ENCODE data around the gene ANXA3. TPM values are rescaled to one million over a fixed set of nuclear protein-coding genes. Genes with fewer than 3 reads are reported as not detected.
"Not testable (repeated sequence)": the region's sequence is repeated elsewhere in the genome, so short reads cannot be mapped to it uniquely, and the experiment has no call there.

The ANXA3 gene
- total and polyA plus RNA-seq, 9 donors: 1.5 to 63.5 (median 8.1) TPM

GRCh38 chr4:78591404-78591803, 39.8 kb downstream of the ANXA3 start:
- Histone ChIP-seq H3K4me1 (ENCODE audit: insufficient read depth) (peaks cover 4% of the 10 kb centered on the region), H3K4me3 (no peak overlapping the region), H3K27ac (no peak overlapping the region), H3K9me3 (no peaks in the 10 kb centered on the region), H3K27me3 (no peaks in the 10 kb centered on the region), H3K36me3 (no peaks in the 10 kb centered on the region)
- intact Hi-C loops (cut with DNase I): no loop called here
- no peak for TF ChIP-seq EP300 (IDR thresholded peaks at IDR 0.05)
- TF ChIP-seq, protein P1, sequence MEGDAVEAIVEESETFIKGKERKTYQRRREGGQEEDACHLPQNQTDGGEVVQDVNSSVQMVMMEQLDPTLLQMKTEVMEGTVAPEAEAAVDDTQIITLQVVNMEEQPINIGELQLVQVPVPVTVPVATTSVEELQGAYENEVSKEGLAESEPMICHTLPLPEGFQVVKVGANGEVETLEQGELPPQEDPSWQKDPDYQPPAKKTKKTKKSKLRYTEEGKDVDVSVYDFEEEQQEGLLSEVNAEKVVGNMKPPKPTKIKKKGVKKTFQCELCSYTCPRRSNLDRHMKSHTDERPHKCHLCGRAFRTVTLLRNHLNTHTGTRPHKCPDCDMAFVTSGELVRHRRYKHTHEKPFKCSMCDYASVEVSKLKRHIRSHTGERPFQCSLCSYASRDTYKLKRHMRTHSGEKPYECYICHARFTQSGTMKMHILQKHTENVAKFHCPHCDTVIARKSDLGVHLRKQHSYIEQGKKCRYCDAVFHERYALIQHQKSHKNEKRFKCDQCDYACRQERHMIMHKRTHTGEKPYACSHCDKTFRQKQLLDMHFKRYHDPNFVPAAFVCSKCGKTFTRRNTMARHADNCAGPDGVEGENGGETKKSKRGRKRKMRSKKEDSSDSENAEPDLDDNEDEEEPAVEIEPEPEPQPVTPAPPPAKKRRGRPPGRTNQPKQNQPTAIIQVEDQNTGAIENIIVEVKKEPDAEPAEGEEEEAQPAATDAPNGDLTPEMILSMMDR (IDR thresholded peaks at IDR 0.05): no peak
- TF ChIP-seq POLR2A (IDR thresholded peaks at IDR 0.05): no peak
- WGBS, 3 donors: 5 to 17% (median 16%) methylated on average over 2 of the region's 2 CpGs
- DNase-seq: no peak

GRCh38 chr4:78592088-78592783, 40.7 kb downstream of the ANXA3 start:
- Histone ChIP-seq H3K36me3 (no peaks in the 10 kb centered on the region), H3K9me3 (no peaks in the 10 kb centered on the region), H3K4me1 (ENCODE audit: insufficient read depth) (peaks cover 4% of the 10 kb centered on the region), H3K27me3 (no peaks in the 10 kb centered on the region), H3K4me3 (no peak overlapping the region), H3K27ac (no peak overlapping the region)
- TF ChIP-seq POLR2A (IDR thresholded peaks at IDR 0.05): no peak
- TF ChIP-seq, protein P1 (IDR thresholded peaks at IDR 0.05): no peak
- DNase-seq: no peak
- WGBS, 3 donors: 45 to 60% (median 55%) methylated on average over 3 of the region's 3 CpGs
- intact Hi-C loops (cut with DNase I): no loop called here

DNA sequence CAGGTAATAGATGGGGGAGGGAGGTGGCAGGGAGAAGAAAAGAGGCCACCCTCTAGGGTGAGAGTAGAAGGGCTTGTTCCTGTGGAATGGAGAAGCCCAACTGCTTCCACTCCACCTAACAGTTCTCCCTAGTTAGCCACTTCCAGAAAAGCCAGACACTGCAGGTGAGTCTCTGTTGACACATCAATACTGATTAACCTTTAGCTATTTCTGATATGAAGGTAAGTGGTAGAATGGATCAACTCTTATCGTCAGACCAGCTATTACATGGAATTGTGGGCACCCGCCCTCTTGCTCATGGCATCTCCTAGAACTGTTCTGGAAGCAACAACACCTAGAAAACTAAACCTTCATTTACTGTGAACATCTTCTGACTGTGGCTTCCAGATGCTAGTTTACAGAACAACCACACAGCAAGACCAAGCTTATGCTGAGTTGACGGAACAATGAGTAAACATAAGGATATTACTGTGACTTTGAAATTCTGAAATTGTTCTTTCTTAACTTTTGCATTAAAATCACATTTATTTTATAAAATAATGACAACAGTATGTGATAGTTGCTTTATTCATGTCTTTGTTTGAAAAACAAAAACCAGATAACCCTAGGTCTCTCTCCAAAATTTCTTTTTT, 44.7 kb downstream of the ANXA3 start:
- H3K27ac ChIP-seq: no peak overlapping the region
- DNase-seq: no peak
- H3K4me3 ChIP-seq: no peak overlapping the region
- TF ChIP-seq EP300 (IDR thresholded peaks at IDR 0.05) (no peak), POLR2A (IDR thresholded peaks at IDR 0.05) (no peak)
- TF ChIP-seq, protein P1 (IDR thresholded peaks at IDR 0.05): no peak
- H3K36me3 ChIP-seq: no peaks in the 10 kb centered on the region
- H3K27me3 ChIP-seq: no peaks in the 10 kb centered on the region
- intact Hi-C loops (cut with DNase I): no loop called here
- 76 to 94% (median 88%) methylated on average over 3 of the region's 3 CpGs for WGBS, 3 donors
- H3K9me3 ChIP-seq: no peaks in the 10 kb centered on the region
- peaks cover 4% of the 10 kb centered on the region for H3K4me1 ChIP-seq (ENCODE audit: insufficient read depth)

DNA sequence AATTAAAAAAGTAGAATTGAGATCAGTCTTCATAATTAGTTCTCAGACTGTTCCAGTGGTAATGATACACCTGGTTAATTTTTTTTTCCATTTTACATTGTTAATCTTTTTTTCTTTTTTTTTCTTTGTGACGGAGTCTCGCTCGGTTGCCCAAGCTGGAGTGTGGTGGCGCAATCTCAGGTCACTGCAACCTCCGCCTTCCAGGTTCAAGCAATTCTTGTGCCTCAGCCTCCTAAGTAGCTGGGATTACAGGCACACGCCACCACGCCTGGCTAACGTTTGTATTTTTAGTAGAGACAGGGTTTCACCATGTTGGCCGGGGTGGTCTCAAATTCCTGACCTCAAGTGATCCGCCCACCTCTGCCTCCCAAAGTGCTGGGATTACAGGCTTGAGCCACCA, 46.9 kb downstream of the ANXA3 start:
- 94 to 95% (median 94%) methylated on average over 10 of the region's 10 CpGs for WGBS, 3 donors
- DNase-seq; H3K36me3 ChIP-seq; H3K27ac ChIP-seq; H3K4me1 ChIP-seq (ENCODE audit: insufficient read depth); H3K27me3 ChIP-seq; H3K9me3 ChIP-seq; intact Hi-C loops (cut with DNase I); H3K4me3 ChIP-seq: not testable (repeated sequence)

- H3K9me3 ChIP-seq: no peaks in the 10 kb centered on the region
- no peaks in the 10 kb centered on the region for H3K36me3 ChIP-seq
- no peak overlapping the region for H3K27ac ChIP-seq
- TF ChIP-seq POLR2A (IDR thresholded peaks at IDR 0.05) (no peak), EP300 (IDR thresholded peaks at IDR 0.05) (no peak)
- TF ChIP-seq, protein P1 (IDR thresholded peaks at IDR 0.05): no peak
- 82 to 91% (median 88%) methylated on average over 4 of the region's 4 CpGs for WGBS, 3 donors
- H3K27me3 ChIP-seq: no peaks in the 10 kb centered on the region
- no peak for DNase-seq
- no peaks in the 10 kb centered on the region for H3K4me1 ChIP-seq (ENCODE audit: insufficient read depth)
- intact Hi-C loops (cut with DNase I): no loop called here
- H3K4me3 ChIP-seq: no peak overlapping the region
Observed at GRCh38 chr4:78599147-78599546, 47.6 kb downstream of the ANXA3 start.

Measured in ovary (tissue), 9 donors.